ENCODE results near the gene MUC16.

MUC16 gene

DNA sequence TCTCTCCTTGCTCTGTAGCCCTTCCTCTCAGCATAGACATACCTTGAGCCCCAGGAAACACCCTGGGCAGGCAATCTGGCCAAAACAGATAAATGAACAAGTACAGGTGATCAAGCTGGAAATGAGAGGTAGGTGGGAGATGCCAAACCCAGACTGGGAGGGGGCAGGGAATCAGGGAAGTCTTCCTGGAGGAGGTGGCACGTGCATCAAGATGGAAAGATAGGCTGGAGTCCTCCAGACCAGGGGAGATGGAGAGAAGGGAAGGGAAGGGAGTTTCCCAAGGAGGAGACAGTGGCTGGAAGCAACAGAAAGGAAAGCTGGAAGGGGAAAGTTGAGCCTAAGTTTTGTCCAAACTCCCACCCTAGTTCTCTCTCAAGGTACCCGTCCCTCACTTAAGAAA, 1.7 kb upstream of the MUC16 start:
- no peaks in the 10 kb centered on the region for H4K20me1 ChIP-seq (ENCODE audit: low read depth, low read length)
- H3K9me2 ChIP-seq (replicated peaks; ENCODE audit: insufficient read depth, low read length): no peaks in the 10 kb centered on the region
- H3K27me3 ChIP-seq (ENCODE audit: low read length): no peaks in the 10 kb centered on the region
- no peaks in the 10 kb centered on the region for H3K9me3 ChIP-seq (ENCODE audit: insufficient read depth, low read length)
- no peak overlapping the region for H3K4me2 ChIP-seq (ENCODE audit: low read depth, low read length, poor library complexity, severe bottlenecking)
- H3K36me3 ChIP-seq (ENCODE audit: low read length): no peaks in the 10 kb centered on the region
- H3K9ac ChIP-seq (ENCODE audit: low read length): no peak overlapping the region
- TF ChIP-seq, protein P1, sequence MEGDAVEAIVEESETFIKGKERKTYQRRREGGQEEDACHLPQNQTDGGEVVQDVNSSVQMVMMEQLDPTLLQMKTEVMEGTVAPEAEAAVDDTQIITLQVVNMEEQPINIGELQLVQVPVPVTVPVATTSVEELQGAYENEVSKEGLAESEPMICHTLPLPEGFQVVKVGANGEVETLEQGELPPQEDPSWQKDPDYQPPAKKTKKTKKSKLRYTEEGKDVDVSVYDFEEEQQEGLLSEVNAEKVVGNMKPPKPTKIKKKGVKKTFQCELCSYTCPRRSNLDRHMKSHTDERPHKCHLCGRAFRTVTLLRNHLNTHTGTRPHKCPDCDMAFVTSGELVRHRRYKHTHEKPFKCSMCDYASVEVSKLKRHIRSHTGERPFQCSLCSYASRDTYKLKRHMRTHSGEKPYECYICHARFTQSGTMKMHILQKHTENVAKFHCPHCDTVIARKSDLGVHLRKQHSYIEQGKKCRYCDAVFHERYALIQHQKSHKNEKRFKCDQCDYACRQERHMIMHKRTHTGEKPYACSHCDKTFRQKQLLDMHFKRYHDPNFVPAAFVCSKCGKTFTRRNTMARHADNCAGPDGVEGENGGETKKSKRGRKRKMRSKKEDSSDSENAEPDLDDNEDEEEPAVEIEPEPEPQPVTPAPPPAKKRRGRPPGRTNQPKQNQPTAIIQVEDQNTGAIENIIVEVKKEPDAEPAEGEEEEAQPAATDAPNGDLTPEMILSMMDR (IDR thresholded peaks at IDR 0.05; ENCODE audit: insufficient read depth, low read length, poor library complexity, severe bottlenecking): no peak
- no peak for TF ChIP-seq EZH2phosphoT487 (conservative IDR thresholded peaks at IDR 0.05; ENCODE audit: low read length)
- no peaks in the 10 kb centered on the region for H3K79me2 ChIP-seq (ENCODE audit: insufficient read depth, low read length)
- H3K27ac ChIP-seq (ENCODE audit: low read depth, low read length): no peak overlapping the region
- H2AFZ ChIP-seq (ENCODE audit: low read depth, low read length, severe bottlenecking): no peak overlapping the region
- no peak overlapping the region for H3K4me3 ChIP-seq (ENCODE audit: insufficient read depth, low read length, poor library complexity, severe bottlenecking)
- H3F3A ChIP-seq (ENCODE audit: insufficient read depth): no peaks in the 10 kb centered on the region

DNA sequence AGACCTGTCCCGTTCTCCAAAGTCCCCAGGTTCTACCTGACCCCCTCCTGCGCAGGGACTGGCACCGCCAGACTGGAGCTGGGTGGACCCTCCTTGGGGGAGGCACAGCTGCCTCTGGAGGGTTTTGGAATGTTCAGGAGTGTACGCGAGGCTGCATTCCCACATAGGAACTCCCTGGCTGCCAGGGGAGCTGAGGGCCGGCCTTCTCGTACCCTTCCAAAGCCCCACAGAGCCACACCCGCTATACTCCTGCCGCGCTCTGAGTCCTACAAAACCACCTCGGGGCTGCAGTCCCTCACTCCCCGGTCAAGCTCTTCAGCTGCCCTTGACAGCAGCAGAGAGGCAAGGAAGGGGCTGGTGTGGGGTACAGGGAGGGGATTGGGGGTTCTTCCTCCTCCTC, 484 bp upstream of the MUC16 start:
- Histone ChIP-seq H2AFZ (ENCODE audit: low read depth, low read length, severe bottlenecking) (no peak overlapping the region), H3F3A (ENCODE audit: insufficient read depth) (no peaks in the 10 kb centered on the region), H3K4me3 (ENCODE audit: insufficient read depth, low read length, poor library complexity, severe bottlenecking) (no peak overlapping the region), H4K20me1 (ENCODE audit: low read depth, low read length) (no peaks in the 10 kb centered on the region), H3K79me2 (ENCODE audit: insufficient read depth, low read length) (no peaks in the 10 kb centered on the region), H3K36me3 (ENCODE audit: low read length) (no peaks in the 10 kb centered on the region), H3K27me3 (ENCODE audit: low read length) (no peaks in the 10 kb centered on the region), H3K9ac (ENCODE audit: low read length) (no peak overlapping the region), H3K4me2 (ENCODE audit: low read depth, low read length, poor library complexity, severe bottlenecking) (no peak overlapping the region), H3K9me2 (replicated peaks; ENCODE audit: insufficient read depth, low read length) (no peaks in the 10 kb centered on the region), H3K27ac (ENCODE audit: low read depth, low read length) (no peak overlapping the region), H3K9me3 (ENCODE audit: insufficient read depth, low read length) (no peaks in the 10 kb centered on the region)
- TF ChIP-seq EZH2phosphoT487 (conservative IDR thresholded peaks at IDR 0.05; ENCODE audit: low read length): no peak
- TF ChIP-seq, protein P1 (IDR thresholded peaks at IDR 0.05; ENCODE audit: insufficient read depth, low read length, poor library complexity, severe bottlenecking): no peak

DNA sequence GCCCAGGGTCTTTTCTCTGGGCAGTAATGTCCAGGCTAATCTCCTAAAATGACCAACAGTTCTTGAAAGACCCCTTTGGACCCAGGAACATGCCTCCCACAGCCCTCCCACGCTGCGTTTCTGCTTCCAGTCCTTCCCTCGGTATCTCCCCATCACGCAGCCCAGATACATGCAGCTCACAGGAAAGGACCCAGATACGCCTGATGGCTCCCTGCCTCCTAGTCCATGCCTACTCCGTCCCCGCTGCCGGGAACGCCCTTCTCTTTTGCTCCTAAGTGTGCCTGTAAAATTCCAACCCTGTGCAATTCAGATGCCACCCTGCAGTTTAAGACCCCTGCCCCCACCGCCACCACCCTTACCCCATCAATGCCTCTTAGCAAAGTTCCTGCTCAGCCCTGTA, 778 bp downstream of the MUC16 start:
- Histone ChIP-seq H3K27ac (ENCODE audit: low read depth, low read length) (no peak overlapping the region), H3K9ac (ENCODE audit: low read length) (no peak overlapping the region), H3K36me3 (ENCODE audit: low read length) (no peaks in the 10 kb centered on the region), H3K4me2 (ENCODE audit: low read depth, low read length, poor library complexity, severe bottlenecking) (no peak overlapping the region), H3K9me3 (ENCODE audit: insufficient read depth, low read length) (no peaks in the 10 kb centered on the region), H3K4me3 (ENCODE audit: insufficient read depth, low read length, poor library complexity, severe bottlenecking) (no peak overlapping the region), H3K27me3 (ENCODE audit: low read length) (no peaks in the 10 kb centered on the region), H2AFZ (ENCODE audit: low read depth, low read length, severe bottlenecking) (no peak overlapping the region), H3K79me2 (ENCODE audit: insufficient read depth, low read length) (no peaks in the 10 kb centered on the region), H3K9me2 (replicated peaks; ENCODE audit: insufficient read depth, low read length) (no peaks in the 10 kb centered on the region), H4K20me1 (ENCODE audit: low read depth, low read length) (no peaks in the 10 kb centered on the region), H3F3A (ENCODE audit: insufficient read depth) (no peaks in the 10 kb centered on the region)
- TF ChIP-seq EZH2phosphoT487 (conservative IDR thresholded peaks at IDR 0.05; ENCODE audit: low read length): no peak
- TF ChIP-seq, protein P1 (IDR thresholded peaks at IDR 0.05; ENCODE audit: insufficient read depth, low read length, poor library complexity, severe bottlenecking): no peak

Measured in SU-DHL-6 (cell line).